ENCODE data around the gene STT3A. TPM values are rescaled to one million over a fixed set of nuclear protein-coding genes. Genes with fewer than 3 reads are reported as not detected.
"Not testable (repeated sequence)": the region's sequence is repeated elsewhere in the genome, so short reads cannot be mapped to it uniquely, and the experiment has no call there.

The STT3A gene
- total RNA-seq, 2 donors from 2014 or later: 121 to 123 TPM

- ATAC-seq (replicated peaks in 1 of 2) (peak; percentile 61 to 76), DNase-seq (peak; percentile 30 to 41)
- H3K4me3 Mint-ChIP-seq: peak overlapping the region; percentile 91 to 99
- peaks cover 3 to 18% of the 10 kb centered on the region in 2 donors for H3K36me3 Mint-ChIP-seq (ENCODE audit: insufficient read depth in 2 of 2)
- peak overlapping the region; percentile 95 for H3K27ac Mint-ChIP-seq
- no peaks in the 10 kb centered on the region for H3K27me3 Mint-ChIP-seq (ENCODE audit: low read depth)
- H3K9me3 Mint-ChIP-seq: no peaks in the 10 kb centered on the region
- H3K4me1 Mint-ChIP-seq (ENCODE audit: low read depth): peaks cover 26% of the 10 kb centered on the region
Observed at GRCh38 chr11:125569915-125570621, 22.6 kb upstream of the STT3A start.

- Mint-ChIP-seq H3K4me1 (ENCODE audit: low read depth) (peaks cover 26% of the 10 kb centered on the region), H3K27me3 (ENCODE audit: low read depth) (no peaks in the 10 kb centered on the region), H3K36me3 (ENCODE audit: insufficient read depth in 2 of 2) (peaks cover 5 to 23% of the 10 kb centered on the region in 2 donors), H3K4me3 (peak overlapping the region; percentile 91 to 99), H3K27ac (peak overlapping the region; percentile 95), H3K9me3 (no peaks in the 10 kb centered on the region)
- ATAC-seq (replicated peaks in 1 of 2) (no peak), DNase-seq (no peak)
Observed at GRCh38 chr11:125570952-125571351, 21.7 kb upstream of the STT3A start.

GRCh38 chr11:125572916-125573315 is 19.7 kb upstream of the STT3A start:
- Mint-ChIP-seq H3K4me1 (ENCODE audit: low read depth) (peaks cover 26% of the 10 kb centered on the region), H3K9me3 (no peaks in the 10 kb centered on the region), H3K36me3 (ENCODE audit: insufficient read depth in 2 of 2) (peaks cover 8 to 34% of the 10 kb centered on the region in 2 donors), H3K27me3 (ENCODE audit: low read depth) (no peaks in the 10 kb centered on the region), H3K4me3 (no peak overlapping the region), H3K27ac (no peak overlapping the region)
- DNase-seq: no peak
- no peak for ATAC-seq (replicated peaks in 1 of 2)

GRCh38 chr11:125577181-125577580 is 15.5 kb upstream of the STT3A start:
- not testable (repeated sequence) for H3K27me3 Mint-ChIP-seq (ENCODE audit: low read depth); H3K9me3 Mint-ChIP-seq; H3K27ac Mint-ChIP-seq; DNase-seq; H3K4me3 Mint-ChIP-seq; ATAC-seq (replicated peaks in 1 of 2); H3K4me1 Mint-ChIP-seq (ENCODE audit: low read depth)
- H3K36me3 Mint-ChIP-seq (ENCODE audit: insufficient read depth in 2 of 2): peaks cover 13 to 40% of the 10 kb centered on the region in 2 donors

GRCh38 chr11:125578783-125579182 is 13.9 kb upstream of the STT3A start:
- H3K27me3 Mint-ChIP-seq (ENCODE audit: low read depth): no peaks in the 10 kb centered on the region
- H3K4me1 Mint-ChIP-seq (ENCODE audit: low read depth): no peaks in the 10 kb centered on the region
- ATAC-seq (replicated peaks in 1 of 2) (no peak), DNase-seq (no peak)
- peaks cover 15 to 47% of the 10 kb centered on the region in 2 donors for H3K36me3 Mint-ChIP-seq (ENCODE audit: insufficient read depth in 2 of 2)
- no peak overlapping the region for H3K27ac Mint-ChIP-seq
- no peak overlapping the region for H3K4me3 Mint-ChIP-seq
- no peaks in the 10 kb centered on the region for H3K9me3 Mint-ChIP-seq

- H3K36me3 Mint-ChIP-seq (ENCODE audit: insufficient read depth in 2 of 2): peaks cover 15 to 49% of the 10 kb centered on the region in 2 donors
- H3K4me1 Mint-ChIP-seq (ENCODE audit: low read depth): no peaks in the 10 kb centered on the region
- no peak for DNase-seq
- H3K9me3 Mint-ChIP-seq: no peaks in the 10 kb centered on the region
- H3K4me3 Mint-ChIP-seq: no peak overlapping the region
- H3K27ac Mint-ChIP-seq: no peak overlapping the region
- no peak for ATAC-seq (replicated peaks in 1 of 2)
- no peaks in the 10 kb centered on the region for H3K27me3 Mint-ChIP-seq (ENCODE audit: low read depth)
Observed at GRCh38 chr11:125579811-125580210, 12.8 kb upstream of the STT3A start.

- no peak overlapping the region for H3K4me3 Mint-ChIP-seq
- peaks cover 11% of the 10 kb centered on the region for H3K4me1 Mint-ChIP-seq (ENCODE audit: low read depth)
- H3K36me3 Mint-ChIP-seq (ENCODE audit: insufficient read depth in 2 of 2): peaks cover 6 to 31% of the 10 kb centered on the region in 2 donors
- no peak overlapping the region for H3K27ac Mint-ChIP-seq
- H3K27me3 Mint-ChIP-seq (ENCODE audit: low read depth): no peaks in the 10 kb centered on the region
- no peaks in the 10 kb centered on the region for H3K9me3 Mint-ChIP-seq
- ATAC-seq (replicated peaks in 1 of 2) (no peak), DNase-seq (no peak)
Observed at GRCh38 chr11:125583496-125583895, 9.2 kb upstream of the STT3A start.

- Mint-ChIP-seq H3K27ac (peak overlapping the region; percentile 46), H3K27me3 (ENCODE audit: low read depth) (no peaks in the 10 kb centered on the region), H3K4me3 (no peak overlapping the region), H3K36me3 (ENCODE audit: insufficient read depth in 2 of 2) (peaks cover 4 to 25% of the 10 kb centered on the region in 2 donors), H3K4me1 (ENCODE audit: low read depth) (peaks cover 19% of the 10 kb centered on the region), H3K9me3 (no peaks in the 10 kb centered on the region)
- DNase-seq (no peak), ATAC-seq (replicated peaks in 1 of 2) (no peak)
Observed at GRCh38 chr11:125585487-125585886, 7.2 kb upstream of the STT3A start.

- H3K27ac Mint-ChIP-seq: peak overlapping the region; percentile 26
Observed at GRCh38 chr11:125586623-125587022, 6.0 kb upstream of the STT3A start.

GRCh38 chr11:125587480-125587879 is 5.2 kb upstream of the STT3A start:
- DNase-seq (no peak), ATAC-seq (replicated peaks in 1 of 2) (no peak)
- H3K9me3 Mint-ChIP-seq: no peaks in the 10 kb centered on the region
- peak overlapping the region; percentile 22 for H3K27ac Mint-ChIP-seq
- peaks cover 29% of the 10 kb centered on the region for H3K4me1 Mint-ChIP-seq (ENCODE audit: low read depth)
- H3K27me3 Mint-ChIP-seq (ENCODE audit: low read depth): no peaks in the 10 kb centered on the region
- H3K36me3 Mint-ChIP-seq (ENCODE audit: insufficient read depth in 2 of 2): peaks cover 5 to 28% of the 10 kb centered on the region in 2 donors
- no peak overlapping the region for H3K4me3 Mint-ChIP-seq

More at GRCh38 chr11:125586623-125587022, 6.0 kb upstream of the STT3A start:
- Mint-ChIP-seq H3K9me3 (no peaks in the 10 kb centered on the region), H3K27me3 (ENCODE audit: low read depth) (no peaks in the 10 kb centered on the region), H3K4me3 (no peak overlapping the region), H3K4me1 (ENCODE audit: low read depth) (peaks cover 26% of the 10 kb centered on the region), H3K36me3 (ENCODE audit: insufficient read depth in 2 of 2) (peaks cover 4 to 24% of the 10 kb centered on the region in 2 donors)
- ATAC-seq (replicated peaks in 1 of 2) (peak; percentile 77 to 84), DNase-seq (no peak)

GRCh38 chr11:125588505-125588904 is 4.1 kb upstream of the STT3A start:
- Mint-ChIP-seq H3K4me1 (ENCODE audit: low read depth) (peaks cover 35% of the 10 kb centered on the region), H3K36me3 (ENCODE audit: insufficient read depth in 2 of 2) (peaks cover 13 to 26% of the 10 kb centered on the region in 2 donors), H3K27ac (peak overlapping the region; percentile 89), H3K27me3 (ENCODE audit: low read depth) (no peaks in the 10 kb centered on the region), H3K4me3 (peak overlapping the region; percentile 49 to 81), H3K9me3 (no peaks in the 10 kb centered on the region)
- DNase-seq (no peak), ATAC-seq (replicated peaks in 1 of 2) (no peak)

GRCh38 chr11:125591649-125592304 is 875 bp upstream of the STT3A start:
- Mint-ChIP-seq H3K36me3 (ENCODE audit: insufficient read depth in 2 of 2) (peaks cover 11 to 24% of the 10 kb centered on the region in 2 donors), H3K4me3 (peak overlapping the region; percentile 95 to 99), H3K27me3 (ENCODE audit: low read depth) (no peaks in the 10 kb centered on the region), H3K4me1 (ENCODE audit: low read depth) (peaks cover 67% of the 10 kb centered on the region), H3K9me3 (no peaks in the 10 kb centered on the region), H3K27ac (peak overlapping the region; percentile 97)
- peak; percentile 37 to 46 for DNase-seq
- ATAC-seq (replicated peaks in 1 of 2): peak; percentile 16 to 25

GRCh38 chr11:125593114-125593820 is 615 bp downstream of the STT3A start:
- no peaks in the 10 kb centered on the region for H3K9me3 Mint-ChIP-seq
- H3K4me1 Mint-ChIP-seq (ENCODE audit: low read depth): peaks cover 64% of the 10 kb centered on the region
- peak in 1 of 2 donors; percentile 20 for ATAC-seq (replicated peaks in 1 of 2)

More at GRCh38 chr11:125593114-125593820, 615 bp downstream of the STT3A start:
- H3K27ac Mint-ChIP-seq: peak overlapping the region; percentile 97
- no peak for DNase-seq
- peaks cover 12 to 34% of the 10 kb centered on the region in 2 donors for H3K36me3 Mint-ChIP-seq (ENCODE audit: insufficient read depth in 2 of 2)
- peak overlapping the region; percentile 95 to 99 for H3K4me3 Mint-ChIP-seq
- no peaks in the 10 kb centered on the region for H3K27me3 Mint-ChIP-seq (ENCODE audit: low read depth)
